DMS114 treated with DMSO at 0.1 percent for 48 hours (cell line): ENCODE measurements around the gene CELF1.

Source experiments
- DNase-seq: peaks from one replicate; lab custom pipeline; 2025; ENCODE audit not compliant: unreplicated experiment; lab: John Stamatoyannopoulos, UW

Gene CELF1

DNA sequence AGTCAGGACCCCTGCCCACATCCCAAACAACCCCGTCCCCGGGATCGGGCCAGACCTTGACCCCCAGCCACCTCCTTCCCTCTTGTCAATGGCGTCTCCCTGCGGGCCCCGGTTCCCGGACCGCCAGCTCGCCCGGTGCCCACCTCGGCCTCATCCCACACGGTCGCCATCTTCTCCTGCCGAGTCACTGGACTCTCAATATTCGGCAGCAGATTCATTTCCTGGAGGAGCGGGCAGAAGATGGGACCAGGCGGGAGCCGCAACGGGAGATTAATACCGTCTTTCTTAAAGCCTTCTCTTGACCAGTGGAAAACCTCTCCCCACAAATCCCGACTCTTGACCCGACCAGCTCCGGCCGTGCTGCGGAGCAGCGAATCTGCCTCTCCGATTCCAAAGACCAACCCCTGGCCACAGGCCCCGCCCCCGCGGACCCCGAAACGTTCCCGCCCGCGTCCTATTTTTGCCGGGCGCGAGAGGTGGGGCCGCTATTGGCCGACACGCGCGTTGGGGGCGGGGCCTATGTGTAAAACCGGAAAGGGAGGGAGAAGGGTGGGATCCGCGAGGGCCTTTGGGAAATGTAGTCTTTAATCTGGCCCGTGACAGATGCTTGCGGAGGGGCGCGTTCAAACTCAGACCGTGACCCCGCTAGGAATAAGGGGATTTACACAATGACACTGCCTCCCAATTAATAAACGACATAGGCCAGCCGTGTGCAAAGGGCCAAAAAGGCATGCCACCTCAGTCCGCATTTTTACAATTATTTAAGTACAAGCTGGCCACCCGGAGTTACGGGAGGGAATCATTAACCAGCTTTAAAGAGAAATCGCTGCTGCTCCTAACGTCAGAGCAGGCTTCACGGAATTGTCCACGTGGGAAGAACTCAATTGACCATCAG is 126.6 kb downstream of the CELF1 start, which contains the start of gene PSMC3:
Gene PSMC3 (minus strand): TSS at position 378 of the 895 bp plus-strand sequence. CDS start 160 bp downstream, at position 218.
- peak; percentile 89 for DNase-seq

DNA sequence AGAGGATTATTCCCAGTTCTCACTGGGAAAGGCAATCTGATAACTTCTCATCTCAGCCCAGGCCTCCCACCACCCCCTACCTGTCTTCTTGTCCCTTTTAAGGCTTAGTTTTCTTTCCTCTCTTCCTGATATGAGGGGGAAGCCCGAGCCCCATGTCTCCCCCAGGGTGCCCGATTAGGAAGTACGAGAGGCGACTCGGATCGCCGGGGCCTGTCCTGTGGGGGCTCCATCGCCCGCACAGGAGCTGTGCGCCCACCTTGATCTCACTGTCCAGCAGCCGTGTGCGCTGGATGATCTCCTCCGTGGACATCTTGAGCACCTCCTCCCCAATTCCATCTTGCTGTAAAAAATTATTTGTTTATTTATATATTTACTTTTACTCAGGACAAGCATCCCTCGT is 127.3 kb downstream of the CELF1 start:
- no peak for DNase-seq

DNA sequence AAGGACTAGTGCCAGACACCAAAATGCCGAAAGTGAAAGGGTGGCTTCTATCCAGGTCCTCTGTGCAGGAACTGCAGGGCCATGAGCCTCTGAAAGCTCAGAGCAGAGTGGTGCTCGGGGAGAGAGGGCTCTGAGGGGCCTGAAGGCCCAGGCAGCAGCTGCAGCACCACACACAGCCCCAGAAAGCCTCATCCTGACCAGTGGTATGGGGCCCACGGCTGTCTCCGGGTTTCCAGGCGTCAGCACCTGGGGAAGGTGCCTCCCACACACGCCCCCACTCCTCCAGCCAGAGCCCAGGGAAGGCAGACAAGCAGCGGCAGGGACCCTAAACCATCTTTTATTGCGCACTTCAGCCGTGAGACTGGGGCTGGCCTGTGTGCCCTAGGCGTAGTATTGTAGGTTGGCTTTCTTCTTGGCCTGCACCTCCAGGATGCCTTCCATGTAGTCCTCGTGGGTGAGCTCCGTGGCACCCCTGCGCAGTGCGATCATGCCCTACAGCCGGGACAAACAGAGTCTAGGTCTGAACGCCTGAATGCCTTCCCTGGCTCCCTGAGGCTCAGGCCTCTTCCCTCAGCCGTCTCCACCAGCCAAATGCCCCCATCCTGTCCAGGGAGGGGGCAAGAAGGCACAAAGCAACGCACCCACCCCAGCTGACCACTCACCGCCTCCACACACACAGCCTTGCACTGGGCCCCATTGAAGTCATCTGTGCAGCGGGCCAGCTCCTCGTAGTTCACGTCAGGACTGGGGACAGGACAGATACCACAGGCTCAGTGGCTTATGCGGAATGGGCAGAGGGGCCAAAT is 134.3 kb downstream of the CELF1 start:
- DNase-seq: no peak

DNA sequence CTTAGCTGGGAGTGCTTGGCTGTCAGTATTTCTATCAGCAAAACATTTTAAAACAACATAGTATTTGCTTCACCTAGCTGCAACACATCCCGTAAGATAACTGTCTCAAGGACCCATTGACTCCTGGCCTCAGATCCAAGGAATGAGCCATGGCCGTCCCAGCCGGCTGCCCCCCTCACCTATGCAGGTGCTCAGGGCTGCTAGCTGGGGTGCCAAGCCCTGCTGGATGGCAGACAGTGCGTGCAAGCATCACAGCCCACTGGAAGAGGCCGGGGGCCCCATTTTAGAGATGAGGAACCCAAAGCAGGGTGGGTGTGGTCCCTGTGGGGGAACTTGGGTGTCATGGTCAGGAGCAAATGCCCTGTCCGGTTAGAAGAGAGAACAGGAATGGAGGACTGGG is 135.2 kb downstream of the CELF1 start:
- no peak for DNase-seq

DNA sequence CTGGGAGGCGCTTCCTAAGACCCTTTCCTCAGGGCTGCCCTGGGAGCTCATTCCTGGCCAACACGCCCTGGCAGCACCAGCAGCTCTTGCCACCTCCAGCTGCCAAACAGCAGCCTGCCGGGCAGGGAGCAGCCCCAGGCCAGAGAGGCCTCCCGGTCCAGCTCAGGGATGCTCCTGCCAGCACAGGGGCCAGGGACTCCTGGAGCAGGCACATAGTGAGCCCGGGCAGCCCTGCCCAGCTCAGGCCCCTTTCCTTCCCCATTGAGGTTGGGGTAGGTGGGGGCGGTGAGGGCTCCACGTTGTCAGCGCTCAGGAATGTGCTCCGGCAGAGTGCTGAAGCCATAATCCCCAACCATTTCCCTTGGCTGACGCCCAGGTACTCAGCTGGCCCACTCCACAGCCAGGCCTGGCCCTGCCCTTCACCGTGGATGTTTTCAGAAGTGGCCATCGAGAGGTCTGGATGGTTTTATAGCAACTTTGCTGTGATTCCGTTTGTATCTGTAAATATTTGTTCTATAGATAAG is 136.9 kb downstream of the CELF1 start:
- DNase-seq: no peak
